ENCODE data around the gene CUBN. TPM values are rescaled to one million over a fixed set of nuclear protein-coding genes. Genes with fewer than 3 reads are reported as not detected.

Gene CUBN
- total and polyA plus RNA-seq, 9 of the 15 experiments (the other 6 are each of a cell fraction or from before 2014, with no cell fraction given): 0.04 to 0.33 (median 0.09) TPM

GRCh38 chr10:17062493-17062892 is 67.1 kb downstream of the CUBN start (continued):
- TF ChIP-seq EP400 (IDR thresholded peaks at IDR 0.05) (peak; percentile 24; the same call in 1 of the 2 replicates), ZNF445 (CRISPR knock-in tag; IDR thresholded peaks at IDR 0.05; ENCODE audit: low read depth) (no peak)

GRCh38 chr10:17062009-17062408 is 67.6 kb downstream of the CUBN start:
- no peaks in the 10 kb centered on the region for H3K79me2 ChIP-seq (ENCODE audit: control insufficient read depth, insufficient read depth, low read length)
- H3K9ac ChIP-seq (ENCODE audit: insufficient read depth in 1 of 2, low read depth in 2 of 2, low read length in 2 of 2): no peak overlapping the region
- H3K27me3 ChIP-seq (ENCODE audit: control insufficient read depth in 2 of 2, insufficient read depth in 2 of 2, low read length in 2 of 2): no peaks in the 10 kb centered on the region
- H2AFZ ChIP-seq (ENCODE audit: low read depth, low read length): no peak overlapping the region
- no peaks in the 10 kb centered on the region for H4K20me1 ChIP-seq (replicated peaks; ENCODE audit: control insufficient read depth, insufficient read depth, low read length)
- DNase-seq (ENCODE audit: extremely low read depth in 1 of 4, low spot score in 3 of 4): no peak
- no peaks in the 10 kb centered on the region; a peak in 2 of 5 replicates for H3K4me1 ChIP-seq (replicated peaks in 1 of 2; ENCODE audit: control insufficient read depth in 2 of 2, insufficient read depth in 2 of 2, low read length in 2 of 2)
- FAIRE-seq: no peak
- intact Hi-C loops (cut with micrococcal nuclease) (no loop called here), in situ Hi-C loops (cut with MboI) (no loop called here)
- no peaks in the 10 kb centered on the region for H3K9me1 ChIP-seq (ENCODE audit: control insufficient read depth, insufficient read depth, low read length)
- H3K4me3 ChIP-seq: no peak overlapping the region
- ChIA-PET POLR2A (interaction anchor here (1.2 kb wide), 1 partner anchor 12 kb away, joined by 3 read pairs; no protein-coding TSS in a partner anchor), CTCF (ENCODE audit: low intra/inter-chr PET ratio) (no interaction called here)
- no peak overlapping the region for H3K27ac ChIP-seq (ENCODE audit: extremely low read depth, low read depth, low read length)
- H3K36me3 ChIP-seq (ENCODE audit: control insufficient read depth, insufficient read depth, low read length): no peaks in the 10 kb centered on the region
- peak; percentile 33; the same call in 1 of the 2 replicates for TF ChIP-seq ZNF175 (CRISPR knock-in tag; IDR thresholded peaks at IDR 0.05; ENCODE audit: low read depth)
- no peak for TF ChIP-seq ZNF75A (CRISPR knock-in tag; IDR thresholded peaks at IDR 0.05)
- no peak for TF ChIP-seq TRIM28 (IDR thresholded peaks at IDR 0.05)
- TF ChIP-seq JUND (IDR thresholded peaks at IDR 0.05; ENCODE audit: borderline replicate concordance, low read depth, low read length): peak; percentile 53; the same call in 1 of the 2 replicates
- TF ChIP-seq JUND (tag; IDR thresholded peaks at IDR 0.05; ENCODE audit: borderline replicate concordance, low read depth, low read length): no peak
- no peak for TF ChIP-seq FOXK2 (conservative IDR thresholded peaks at IDR 0.05 in 1 of 2, IDR thresholded peaks at IDR 0.05 in 1 of 2; ENCODE audit: low read depth in 2 of 2)
- TF ChIP-seq FOSL1 (tag; conservative IDR thresholded peaks at IDR 0.05): peak; percentile 71
- TF ChIP-seq JUN (IDR thresholded peaks at IDR 0.05; ENCODE audit: borderline replicate concordance, low read depth, low read length): peak; percentile 52; the same call in 1 of the 2 replicates
- no peak for TF ChIP-seq JUN (CRISPR knock-in tag; IDR thresholded peaks at IDR 0.05; ENCODE audit: borderline replicate concordance)
- TF ChIP-seq ATF3 (IDR thresholded peaks at IDR 0.05): peak; percentile 71
- TF ChIP-seq ATF3 (CRISPR knock-in tag; conservative IDR thresholded peaks at IDR 0.05): no peak
- H3K4me2 ChIP-seq (ENCODE audit: insufficient read depth, low read length): no peak overlapping the region
- WGBS (ENCODE audit: insufficient coverage, low coverage, missing lambda C conversion rate): 73% methylated on average over 7 of the region's 7 CpGs
- no peak for ATAC-seq
- no TSS peak for BruUV-seq (replicated peaks)
- H3K9me3 ChIP-seq (replicated peaks; ENCODE audit: control insufficient read depth, insufficient read depth, low read depth, low read length): no peaks in the 10 kb centered on the region

All from K562 (cell line).